HepG2 (cell line): ENCODE measurements around the gene HSD11B1L. TPM values are rescaled to one million over a fixed set of nuclear protein-coding genes. Genes with fewer than 3 reads are reported as not detected.

Experiments used
- BCL6 ChIP-seq: IDR thresholded peaks from 2 replicates; pipeline ENCODE4 v1.6.1; 2016; ENCODE audit warnings: missing genetic modification reagents, missing compliant biosample characterization
- CAMTA2 ChIP-seq: sonication (generic); formaldehyde crosslinking; IDR thresholded peaks from 2 replicates; pipeline ENCODE4 v1.4.0; 2020; ENCODE audit warnings: mild to moderate bottlenecking, missing genetic modification reagents, borderline replicate concordance
- CCDC6 ChIP-seq: sonication (generic); formaldehyde crosslinking; IDR thresholded peaks from 2 replicates; pipeline ENCODE4 v1.8.1; 2022; ENCODE audit warnings: mild to moderate bottlenecking, missing genetic modification reagents, moderate library complexity
- CEBPB ChIP-seq: IDR thresholded peaks from 2 replicates; pipeline ENCODE4 v1.6.1; 2011; ENCODE audit warnings: low read depth, low read length, improper control_type of control experiment, borderline replicate concordance
- POLR2AphosphoS5 ChIP-seq: IDR thresholded peaks from 2 replicates; pipeline ENCODE4 v1.6.1; 2012; ENCODE audit warnings: low read depth, low read length
- RFXANK ChIP-seq: IDR thresholded peaks from 2 replicates; pipeline ENCODE4 v1.6.1; 2016
- SMAD9 ChIP-seq: sonication (generic); formaldehyde crosslinking; IDR thresholded peaks from 2 replicates; pipeline ENCODE4 v1.5.1; 2020; ENCODE audit warnings: mild to moderate bottlenecking, missing genetic modification reagents
- ZBTB20 ChIP-seq: sonication (generic); formaldehyde crosslinking; IDR thresholded peaks from 2 replicates; pipeline ENCODE4 v1.8.1; 2023; ENCODE audit warnings: missing genetic modification reagents, low read depth, mild to moderate bottlenecking, borderline replicate concordance
- ZNF552 ChIP-seq: sonication (generic); formaldehyde crosslinking; IDR thresholded peaks from 2 replicates; pipeline ENCODE4 v1.9.0; 2022; ENCODE audit warnings: missing genetic modification reagents, mild to moderate bottlenecking, borderline replicate concordance
- ZNF619 ChIP-seq: sonication (generic); formaldehyde crosslinking; IDR thresholded peaks from 2 replicates; pipeline ENCODE4 v1.4.0; 2020; ENCODE audit warnings: mild to moderate bottlenecking, missing genetic modification reagents
- ZNF772 ChIP-seq: sonication (generic); formaldehyde crosslinking; IDR thresholded peaks from 2 replicates; pipeline ENCODE4 v1.5.0; 2020; ENCODE audit warnings: mild to moderate bottlenecking, missing genetic modification reagents
- ZNF816 ChIP-seq: sonication (generic); formaldehyde crosslinking; IDR thresholded peaks from 2 replicates; pipeline ENCODE4 v1.8.0; 2022; ENCODE audit warnings: missing genetic modification reagents, mild to moderate bottlenecking, borderline replicate concordance
- polyA plus RNA-seq, 8 experiments: library from polyadenylated mRNA; depleted of rRNA in 3 of 8; stranded (reverse) in 7 of 8; unstranded in 1 of 8; fragments of >200 nt; fragmentation: Illumina TruSeq in 4 of 8; extraction: Trizol in 4 of 8; gene quantifications; 2 replicates each; pipeline versions ENCODE4 v1.2.1 to v1.2.3, GENCODE V29; 2011 to 2016; ENCODE audit warnings: low read depth in 4 of 8, missing spikeins in 1 of 8, mixed read lengths in 1 of 8; ENCODE audit not compliant: insufficient read depth in 1 of 8
- total RNA-seq, 5 experiments: library from RNA; depleted of rRNA; stranded (reverse); fragments of >200 nt; fragmentation: Illumina TruSeq; extraction: Trizol; gene quantifications; 2 replicates each; pipeline ENCODE4 v1.2.3, GENCODE V29; 2016; ENCODE audit warnings: low read depth in 1 of 5
- TF ChIP-seq, protein P1 (sequence below): sonication (generic); formaldehyde crosslinking; IDR thresholded peaks from 2 replicates; pipeline ENCODE4 v1.4.0; 2020; ENCODE audit warnings: missing genetic modification reagents
- TF ChIP-seq, protein P2 (sequence below): sonication (generic); formaldehyde crosslinking; IDR thresholded peaks from 2 replicates; pipeline ENCODE4 v1.5.0; 2020; ENCODE audit warnings: missing genetic modification reagents
- TF ChIP-seq, protein P3 (sequence below): sonication (generic); formaldehyde crosslinking; IDR thresholded peaks from 2 replicates; pipeline ENCODE4 v1.4.0; 2020; ENCODE audit warnings: low read depth, mild to moderate bottlenecking, missing genetic modification reagents
- TF ChIP-seq, protein P4 (sequence below): IDR thresholded peaks from 2 replicates; pipeline ENCODE4 v1.6.1; 2016; ENCODE audit warnings: low read depth, missing genetic modification reagents, missing compliant biosample characterization

The HSD11B1L gene
- total and polyA plus RNA-seq, 2 of the 13 experiments (the other 11 are each of a cell fraction or from before 2014, with no cell fraction given): 2.8 to 3.9 TPM

DNA sequence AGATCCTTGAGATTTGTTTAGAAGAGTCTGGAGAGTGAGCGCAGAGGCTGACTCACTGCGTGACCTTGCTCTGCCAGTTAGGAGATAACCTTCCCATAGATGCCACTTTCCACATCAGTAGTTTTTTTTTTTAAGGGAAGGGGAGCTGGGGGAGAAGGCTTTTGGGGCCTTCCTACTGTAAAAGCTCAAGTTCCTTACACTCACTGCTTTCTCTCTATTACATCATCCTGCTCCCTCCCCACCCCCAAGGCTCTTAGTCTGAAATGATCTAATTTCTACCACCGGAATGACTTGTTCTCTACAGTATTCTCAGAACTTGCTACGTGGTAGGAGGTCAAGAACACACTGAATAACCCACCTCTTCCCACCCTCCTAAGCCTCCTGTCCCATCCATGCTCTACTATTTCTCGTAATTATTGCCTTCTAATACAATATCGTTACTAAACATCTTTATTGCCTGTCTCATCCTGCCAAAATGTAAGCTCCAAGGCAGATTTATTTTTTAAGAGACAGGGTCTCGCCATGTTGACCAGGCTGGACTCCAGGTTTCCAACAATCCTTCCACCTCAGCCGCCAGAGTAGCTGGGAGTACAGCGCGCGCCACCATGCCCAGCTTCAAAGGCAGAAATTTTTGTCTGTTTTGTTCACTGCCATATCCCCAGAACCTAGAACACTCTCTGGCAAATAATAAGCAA, 37.9 kb downstream of the HSD11B1L start (continued):
- TF ChIP-seq, protein P1, sequence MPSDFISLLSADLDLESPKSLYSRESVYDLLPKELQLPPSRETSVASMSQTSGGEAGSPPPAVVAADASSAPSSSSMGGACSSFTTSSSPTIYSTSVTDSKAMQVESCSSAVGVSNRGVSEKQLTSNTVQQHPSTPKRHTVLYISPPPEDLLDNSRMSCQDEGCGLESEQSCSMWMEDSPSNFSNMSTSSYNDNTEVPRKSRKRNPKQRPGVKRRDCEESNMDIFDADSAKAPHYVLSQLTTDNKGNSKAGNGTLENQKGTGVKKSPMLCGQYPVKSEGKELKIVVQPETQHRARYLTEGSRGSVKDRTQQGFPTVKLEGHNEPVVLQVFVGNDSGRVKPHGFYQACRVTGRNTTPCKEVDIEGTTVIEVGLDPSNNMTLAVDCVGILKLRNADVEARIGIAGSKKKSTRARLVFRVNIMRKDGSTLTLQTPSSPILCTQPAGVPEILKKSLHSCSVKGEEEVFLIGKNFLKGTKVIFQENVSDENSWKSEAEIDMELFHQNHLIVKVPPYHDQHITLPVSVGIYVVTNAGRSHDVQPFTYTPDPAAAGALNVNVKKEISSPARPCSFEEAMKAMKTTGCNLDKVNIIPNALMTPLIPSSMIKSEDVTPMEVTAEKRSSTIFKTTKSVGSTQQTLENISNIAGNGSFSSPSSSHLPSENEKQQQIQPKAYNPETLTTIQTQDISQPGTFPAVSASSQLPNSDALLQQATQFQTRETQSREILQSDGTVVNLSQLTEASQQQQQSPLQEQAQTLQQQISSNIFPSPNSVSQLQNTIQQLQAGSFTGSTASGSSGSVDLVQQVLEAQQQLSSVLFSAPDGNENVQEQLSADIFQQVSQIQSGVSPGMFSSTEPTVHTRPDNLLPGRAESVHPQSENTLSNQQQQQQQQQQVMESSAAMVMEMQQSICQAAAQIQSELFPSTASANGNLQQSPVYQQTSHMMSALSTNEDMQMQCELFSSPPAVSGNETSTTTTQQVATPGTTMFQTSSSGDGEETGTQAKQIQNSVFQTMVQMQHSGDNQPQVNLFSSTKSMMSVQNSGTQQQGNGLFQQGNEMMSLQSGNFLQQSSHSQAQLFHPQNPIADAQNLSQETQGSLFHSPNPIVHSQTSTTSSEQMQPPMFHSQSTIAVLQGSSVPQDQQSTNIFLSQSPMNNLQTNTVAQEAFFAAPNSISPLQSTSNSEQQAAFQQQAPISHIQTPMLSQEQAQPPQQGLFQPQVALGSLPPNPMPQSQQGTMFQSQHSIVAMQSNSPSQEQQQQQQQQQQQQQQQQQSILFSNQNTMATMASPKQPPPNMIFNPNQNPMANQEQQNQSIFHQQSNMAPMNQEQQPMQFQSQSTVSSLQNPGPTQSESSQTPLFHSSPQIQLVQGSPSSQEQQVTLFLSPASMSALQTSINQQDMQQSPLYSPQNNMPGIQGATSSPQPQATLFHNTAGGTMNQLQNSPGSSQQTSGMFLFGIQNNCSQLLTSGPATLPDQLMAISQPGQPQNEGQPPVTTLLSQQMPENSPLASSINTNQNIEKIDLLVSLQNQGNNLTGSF: no peak
- TF ChIP-seq, protein P2, sequence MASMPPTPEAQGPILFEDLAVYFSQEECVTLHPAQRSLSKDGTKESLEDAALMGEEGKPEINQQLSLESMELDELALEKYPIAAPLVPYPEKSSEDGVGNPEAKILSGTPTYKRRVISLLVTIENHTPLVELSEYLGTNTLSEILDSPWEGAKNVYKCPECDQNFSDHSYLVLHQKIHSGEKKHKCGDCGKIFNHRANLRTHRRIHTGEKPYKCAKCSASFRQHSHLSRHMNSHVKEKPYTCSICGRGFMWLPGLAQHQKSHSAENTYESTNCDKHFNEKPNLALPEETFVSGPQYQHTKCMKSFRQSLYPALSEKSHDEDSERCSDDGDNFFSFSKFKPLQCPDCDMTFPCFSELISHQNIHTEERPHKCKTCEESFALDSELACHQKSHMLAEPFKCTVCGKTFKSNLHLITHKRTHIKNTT (CRISPR knock-in tag): no peak
- TF ChIP-seq, protein P3, sequence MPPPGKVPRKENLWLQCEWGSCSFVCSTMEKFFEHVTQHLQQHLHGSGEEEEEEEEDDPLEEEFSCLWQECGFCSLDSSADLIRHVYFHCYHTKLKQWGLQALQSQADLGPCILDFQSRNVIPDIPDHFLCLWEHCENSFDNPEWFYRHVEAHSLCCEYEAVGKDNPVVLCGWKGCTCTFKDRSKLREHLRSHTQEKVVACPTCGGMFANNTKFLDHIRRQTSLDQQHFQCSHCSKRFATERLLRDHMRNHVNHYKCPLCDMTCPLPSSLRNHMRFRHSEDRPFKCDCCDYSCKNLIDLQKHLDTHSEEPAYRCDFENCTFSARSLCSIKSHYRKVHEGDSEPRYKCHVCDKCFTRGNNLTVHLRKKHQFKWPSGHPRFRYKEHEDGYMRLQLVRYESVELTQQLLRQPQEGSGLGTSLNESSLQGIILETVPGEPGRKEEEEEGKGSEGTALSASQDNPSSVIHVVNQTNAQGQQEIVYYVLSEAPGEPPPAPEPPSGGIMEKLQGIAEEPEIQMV (CRISPR knock-in tag): no peak
- no peak for TF ChIP-seq ZNF552 (CRISPR knock-in tag)
- TF ChIP-seq CAMTA2 (CRISPR knock-in tag): no peak
- no peak for TF ChIP-seq SMAD9
- TF ChIP-seq ZNF619: no peak
- no peak for TF ChIP-seq ZBTB20 (CRISPR knock-in tag)
- TF ChIP-seq ZNF816 (CRISPR knock-in tag): no peak
- no peak for TF ChIP-seq RFXANK (CRISPR knock-in tag)
- TF ChIP-seq ZNF772 (CRISPR knock-in tag): no peak
- 0 out of 2 replicates have a peak, but pooled peaks have one; percentile 19 for TF ChIP-seq POLR2AphosphoS5
- TF ChIP-seq, protein P4, sequence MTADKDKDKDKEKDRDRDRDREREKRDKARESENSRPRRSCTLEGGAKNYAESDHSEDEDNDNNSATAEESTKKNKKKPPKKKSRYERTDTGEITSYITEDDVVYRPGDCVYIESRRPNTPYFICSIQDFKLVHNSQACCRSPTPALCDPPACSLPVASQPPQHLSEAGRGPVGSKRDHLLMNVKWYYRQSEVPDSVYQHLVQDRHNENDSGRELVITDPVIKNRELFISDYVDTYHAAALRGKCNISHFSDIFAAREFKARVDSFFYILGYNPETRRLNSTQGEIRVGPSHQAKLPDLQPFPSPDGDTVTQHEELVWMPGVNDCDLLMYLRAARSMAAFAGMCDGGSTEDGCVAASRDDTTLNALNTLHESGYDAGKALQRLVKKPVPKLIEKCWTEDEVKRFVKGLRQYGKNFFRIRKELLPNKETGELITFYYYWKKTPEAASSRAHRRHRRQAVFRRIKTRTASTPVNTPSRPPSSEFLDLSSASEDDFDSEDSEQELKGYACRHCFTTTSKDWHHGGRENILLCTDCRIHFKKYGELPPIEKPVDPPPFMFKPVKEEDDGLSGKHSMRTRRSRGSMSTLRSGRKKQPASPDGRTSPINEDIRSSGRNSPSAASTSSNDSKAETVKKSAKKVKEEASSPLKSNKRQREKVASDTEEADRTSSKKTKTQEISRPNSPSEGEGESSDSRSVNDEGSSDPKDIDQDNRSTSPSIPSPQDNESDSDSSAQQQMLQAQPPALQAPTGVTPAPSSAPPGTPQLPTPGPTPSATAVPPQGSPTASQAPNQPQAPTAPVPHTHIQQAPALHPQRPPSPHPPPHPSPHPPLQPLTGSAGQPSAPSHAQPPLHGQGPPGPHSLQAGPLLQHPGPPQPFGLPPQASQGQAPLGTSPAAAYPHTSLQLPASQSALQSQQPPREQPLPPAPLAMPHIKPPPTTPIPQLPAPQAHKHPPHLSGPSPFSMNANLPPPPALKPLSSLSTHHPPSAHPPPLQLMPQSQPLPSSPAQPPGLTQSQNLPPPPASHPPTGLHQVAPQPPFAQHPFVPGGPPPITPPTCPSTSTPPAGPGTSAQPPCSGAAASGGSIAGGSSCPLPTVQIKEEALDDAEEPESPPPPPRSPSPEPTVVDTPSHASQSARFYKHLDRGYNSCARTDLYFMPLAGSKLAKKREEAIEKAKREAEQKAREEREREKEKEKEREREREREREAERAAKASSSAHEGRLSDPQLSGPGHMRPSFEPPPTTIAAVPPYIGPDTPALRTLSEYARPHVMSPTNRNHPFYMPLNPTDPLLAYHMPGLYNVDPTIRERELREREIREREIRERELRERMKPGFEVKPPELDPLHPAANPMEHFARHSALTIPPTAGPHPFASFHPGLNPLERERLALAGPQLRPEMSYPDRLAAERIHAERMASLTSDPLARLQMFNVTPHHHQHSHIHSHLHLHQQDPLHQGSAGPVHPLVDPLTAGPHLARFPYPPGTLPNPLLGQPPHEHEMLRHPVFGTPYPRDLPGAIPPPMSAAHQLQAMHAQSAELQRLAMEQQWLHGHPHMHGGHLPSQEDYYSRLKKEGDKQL: no peak
- peak; percentile 32; the same call in 1 of the 2 replicates for TF ChIP-seq CEBPB
- TF ChIP-seq BCL6 (CRISPR knock-in tag): no peak
- 0 out of 2 replicates have a peak, but pooled peaks have one; percentile 26 for TF ChIP-seq CCDC6
